ENCODE data around the gene ZNF469.

Gene ZNF469

DNA sequence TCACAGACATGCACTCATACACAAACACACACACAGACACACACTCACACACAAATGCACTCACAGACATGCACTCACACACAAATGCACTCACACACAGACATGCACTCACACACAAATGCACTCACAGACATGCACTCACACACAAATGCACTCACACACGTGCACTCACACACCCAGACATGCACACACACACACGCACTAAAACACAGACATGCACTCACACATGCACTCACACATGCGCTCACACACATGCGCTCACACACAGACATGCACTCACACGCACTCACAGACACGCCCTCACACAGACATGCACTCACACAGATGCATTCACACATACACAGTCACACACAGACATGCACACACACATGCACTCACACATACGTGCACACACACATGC, 2.7 kb upstream of the ZNF469 start:
- no peak for DNase-seq

DNA sequence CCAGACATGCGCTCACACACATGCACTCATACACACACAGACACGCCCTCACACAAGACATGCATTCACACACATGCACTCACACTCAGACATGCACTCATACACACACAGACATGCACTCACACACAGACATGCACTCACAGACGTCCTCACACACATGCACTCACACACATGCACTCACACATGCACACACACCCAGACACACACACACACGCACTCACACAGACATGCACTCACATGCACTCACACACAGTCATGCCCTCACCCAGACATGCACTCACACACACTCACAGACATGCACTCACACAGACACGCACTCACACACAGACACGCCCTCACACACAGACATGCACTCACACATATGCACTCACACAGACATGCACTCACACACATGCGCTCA, 2.1 kb upstream of the ZNF469 start:
- no peak for DNase-seq

GRCh38 chr16:88381820-88382451, 823 bp upstream of the ZNF469 start:
- DNase-seq: no peak

GRCh38 chr16:88383401-88384221, 852 bp downstream of the ZNF469 start:
- DNase-seq: peak; percentile 50

- DNase-seq: no peak
Measured at GRCh38 chr16:88384222-88385111, 1.7 kb downstream of the ZNF469 start.

GRCh38 chr16:88385112-88385594, 2.4 kb downstream of the ZNF469 start:
- DNase-seq: no peak

DNA sequence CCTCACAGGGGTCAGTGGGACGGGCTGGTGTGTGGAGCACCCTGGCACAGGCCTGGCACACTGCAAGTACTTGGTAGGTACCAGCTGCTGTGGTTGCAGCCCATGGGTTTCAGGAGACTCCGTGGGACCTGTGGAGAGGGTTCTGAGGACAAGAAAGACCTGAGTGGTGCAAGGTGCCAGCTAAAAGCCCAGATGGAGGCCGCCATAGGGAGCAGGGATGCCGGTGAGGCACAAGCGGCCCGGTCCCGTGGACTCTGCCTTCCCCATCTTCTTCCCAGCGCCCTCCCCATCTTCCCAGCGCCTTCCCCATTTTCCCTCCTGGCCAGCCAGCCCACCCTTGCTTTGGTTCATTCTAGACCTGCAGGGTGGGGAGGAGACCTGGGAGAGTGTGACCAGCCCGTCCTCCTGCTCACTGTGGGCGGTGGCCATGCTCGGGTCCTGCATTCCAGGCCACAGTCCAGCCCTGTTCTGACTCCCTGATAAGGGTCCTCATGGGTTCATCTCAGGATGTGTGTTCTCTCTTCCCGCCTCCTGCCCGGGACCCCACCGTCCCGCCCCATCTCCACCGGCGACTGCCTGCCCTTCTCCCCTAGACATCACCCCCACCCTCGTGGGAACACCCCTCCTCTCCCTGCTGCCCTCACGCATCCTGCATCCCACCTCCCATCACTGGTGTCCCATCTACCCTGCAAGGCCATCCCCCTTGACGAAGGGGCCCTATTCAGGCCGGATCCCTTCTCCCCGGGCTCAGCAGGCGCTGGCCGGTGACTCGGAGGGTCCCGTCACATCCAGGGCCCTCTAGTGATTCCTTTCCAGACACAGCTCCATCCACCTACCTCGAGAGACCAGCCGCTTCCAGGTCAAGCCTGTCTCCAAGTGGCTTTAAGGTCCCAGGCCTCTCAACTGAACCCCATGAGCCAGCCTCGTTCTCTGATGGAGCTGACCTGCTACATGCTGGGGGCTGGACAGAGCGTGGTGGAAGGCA, 3.4 kb downstream of the ZNF469 start:
- no peak for DNase-seq

DNA sequence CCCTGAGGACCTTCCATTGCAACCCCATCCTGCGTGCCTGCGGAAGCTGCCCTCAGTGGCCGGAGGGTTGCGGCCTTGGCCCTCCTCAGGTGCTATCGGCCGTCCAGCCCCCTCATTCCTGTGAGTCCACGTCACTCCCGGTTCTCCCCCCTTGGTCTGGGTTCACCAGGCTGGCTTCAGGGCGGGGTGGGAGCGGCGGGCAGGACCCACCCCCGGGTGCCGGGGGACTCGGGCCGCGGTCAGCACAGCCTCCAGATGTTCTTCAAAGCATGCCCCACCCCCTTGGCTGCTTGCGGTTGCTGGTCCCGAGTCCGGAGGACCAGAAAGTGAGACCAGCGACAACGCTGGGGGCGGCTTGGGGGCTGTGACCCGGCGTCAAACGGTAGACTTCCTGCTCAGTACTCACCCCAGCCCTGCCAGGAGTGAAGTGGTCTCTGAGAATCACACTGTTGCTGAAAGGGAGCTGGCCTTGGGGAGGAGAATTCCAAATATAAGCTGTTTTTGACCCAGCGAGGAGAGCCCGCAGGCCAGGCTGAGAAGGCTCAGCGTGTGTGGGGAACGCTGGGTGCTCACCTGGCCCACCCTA, 4.5 kb downstream of the ZNF469 start:
- no peak for DNase-seq

DNA sequence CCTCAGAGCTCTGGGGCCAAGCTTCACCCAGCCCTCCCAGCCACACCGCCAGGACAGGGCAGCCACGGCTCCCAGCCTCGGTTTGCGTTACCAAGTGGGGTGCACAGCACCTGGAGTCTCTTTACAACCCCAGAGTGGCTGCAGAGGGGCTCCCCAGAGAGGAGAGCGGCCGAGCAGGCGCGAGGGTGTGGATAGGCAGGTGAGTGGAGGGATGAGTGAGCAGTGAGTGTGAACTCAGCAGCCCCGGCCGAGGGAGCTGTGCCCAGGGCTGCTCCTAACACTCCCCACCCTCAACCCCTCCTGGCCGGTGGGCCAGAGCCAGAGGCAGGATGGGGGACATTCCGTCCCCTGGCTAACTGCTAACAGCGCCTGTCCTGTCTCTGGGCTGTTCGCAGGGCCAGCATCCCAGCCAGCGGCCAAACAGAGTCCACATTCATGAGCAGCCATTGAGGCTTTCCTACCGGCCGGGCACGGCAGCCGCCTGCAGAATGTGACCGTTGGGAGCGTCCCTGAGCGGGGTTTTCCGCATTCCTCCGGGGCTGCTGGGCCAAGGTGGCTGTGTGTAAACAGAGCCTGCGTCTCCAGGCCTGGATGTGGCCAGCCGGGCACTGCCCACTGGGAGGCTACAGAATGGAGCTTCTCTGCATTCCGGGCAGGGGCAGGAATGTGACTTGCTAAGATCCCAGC, 5.3 kb downstream of the ZNF469 start:
- no peak for DNase-seq

- DNase-seq: no peak
Measured at GRCh38 chr16:88389191-88389590, 6.4 kb downstream of the ZNF469 start.

DNA sequence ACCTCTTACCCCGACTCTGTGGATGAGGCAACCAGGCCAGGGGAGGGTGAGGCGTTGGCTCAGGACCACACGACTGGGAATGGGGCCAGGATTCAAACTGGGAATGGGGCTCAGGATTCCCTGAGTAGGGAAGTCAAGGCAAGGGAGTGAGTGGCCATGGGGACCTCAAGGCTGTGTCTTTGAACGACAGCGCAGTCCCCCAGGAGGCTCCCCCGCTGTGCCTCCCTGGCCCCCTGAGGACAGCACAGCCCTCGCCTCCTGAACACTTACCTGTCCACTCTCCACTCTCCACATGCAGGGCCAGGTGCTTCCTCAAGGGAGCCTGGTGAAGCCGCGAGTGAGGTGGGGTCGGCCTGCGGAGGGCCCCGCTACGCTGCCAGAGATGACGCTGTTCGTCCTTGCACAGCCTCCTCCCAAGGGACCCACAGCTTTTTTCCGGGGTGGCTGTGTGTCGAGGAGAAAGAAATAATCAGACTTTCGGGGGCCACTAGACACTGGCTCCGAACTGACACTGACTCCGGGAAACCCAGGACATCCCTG, 6.9 kb downstream of the ZNF469 start:
- no peak for DNase-seq

GRCh38 chr16:88390265-88390664, 7.5 kb downstream of the ZNF469 start:
- no peak for DNase-seq

- no peak for DNase-seq
Measured at GRCh38 chr16:88390735-88391134, 8.0 kb downstream of the ZNF469 start.

DNA sequence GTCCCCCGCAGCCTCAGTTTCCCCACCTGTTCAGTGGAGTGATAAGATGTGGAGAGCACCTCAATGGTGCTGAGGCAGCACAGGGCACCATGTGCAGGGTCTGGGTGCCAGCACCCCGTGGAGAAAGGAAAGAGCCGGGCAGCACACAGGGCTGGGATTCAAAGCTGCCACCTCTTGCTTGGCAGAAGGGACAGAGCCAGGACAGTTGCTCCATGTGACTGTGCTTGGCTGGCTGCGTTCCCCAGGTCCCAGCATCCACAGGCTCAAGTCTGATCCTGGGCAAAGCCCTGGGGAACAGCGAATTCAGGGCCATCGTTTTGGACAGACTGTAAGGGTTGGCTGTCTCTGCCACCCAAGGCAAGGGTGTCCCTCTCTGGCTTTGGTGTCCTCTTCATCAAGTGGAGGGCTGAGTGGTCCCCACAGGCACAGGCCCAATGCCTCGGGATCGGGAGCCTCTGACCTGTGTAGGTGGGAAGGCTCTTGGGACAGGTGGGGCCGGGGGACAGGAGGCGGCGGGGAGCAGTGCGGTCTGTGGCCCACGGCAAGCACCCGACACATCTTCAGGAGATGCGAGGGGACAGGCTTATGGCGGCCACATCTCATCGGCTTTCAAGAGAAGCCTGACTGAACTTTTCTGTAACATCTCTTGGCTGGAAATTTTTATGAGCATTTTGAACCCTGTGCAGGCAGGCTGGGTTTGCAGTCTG, 8.5 kb downstream of the ZNF469 start:
- no peak for DNase-seq

DNA sequence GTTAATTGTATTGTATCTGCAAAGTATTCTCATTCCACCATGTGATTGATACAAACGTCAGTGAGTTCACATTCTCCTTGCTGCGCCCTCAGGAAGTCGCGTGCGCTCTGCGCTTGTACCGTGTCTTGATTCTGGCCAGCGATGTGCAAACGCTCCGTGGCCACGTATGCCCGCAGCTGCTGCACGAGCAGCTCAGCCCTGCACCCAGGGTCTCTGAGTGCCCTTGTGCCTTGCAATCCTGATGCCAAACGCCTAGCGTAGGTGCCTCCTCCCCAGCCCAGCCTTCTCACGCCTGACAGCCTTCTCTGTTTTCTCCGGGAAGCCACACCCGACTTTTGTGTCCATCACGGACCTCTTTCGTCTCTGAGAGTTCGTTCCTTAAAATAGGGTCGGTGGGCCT, 9.4 kb downstream of the ZNF469 start:
- no peak for DNase-seq

GRCh38 chr16:88392616-88393015, 9.9 kb downstream of the ZNF469 start:
- DNase-seq: no peak

DNA sequence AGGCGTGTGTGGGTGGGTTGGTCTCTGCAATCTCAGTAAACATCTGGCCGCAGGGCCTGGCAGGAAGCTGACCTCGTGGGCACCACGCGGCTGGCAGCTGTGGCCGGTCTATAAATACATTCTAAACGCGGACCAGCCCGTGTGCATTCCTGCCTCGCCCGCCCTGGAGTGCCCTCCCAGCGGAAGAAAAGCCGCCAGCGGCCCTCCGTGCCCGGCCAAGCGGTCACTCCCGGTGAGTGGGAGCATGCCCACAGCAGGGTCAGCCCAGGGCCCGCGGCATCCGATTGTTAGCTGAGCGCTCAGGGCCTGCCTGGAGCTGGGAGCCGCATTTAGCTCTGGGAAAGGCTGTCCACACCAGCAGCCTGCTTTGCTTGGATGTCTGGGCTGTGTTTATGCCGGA, 10.3 kb downstream of the ZNF469 start:
- no peak for DNase-seq

DNA sequence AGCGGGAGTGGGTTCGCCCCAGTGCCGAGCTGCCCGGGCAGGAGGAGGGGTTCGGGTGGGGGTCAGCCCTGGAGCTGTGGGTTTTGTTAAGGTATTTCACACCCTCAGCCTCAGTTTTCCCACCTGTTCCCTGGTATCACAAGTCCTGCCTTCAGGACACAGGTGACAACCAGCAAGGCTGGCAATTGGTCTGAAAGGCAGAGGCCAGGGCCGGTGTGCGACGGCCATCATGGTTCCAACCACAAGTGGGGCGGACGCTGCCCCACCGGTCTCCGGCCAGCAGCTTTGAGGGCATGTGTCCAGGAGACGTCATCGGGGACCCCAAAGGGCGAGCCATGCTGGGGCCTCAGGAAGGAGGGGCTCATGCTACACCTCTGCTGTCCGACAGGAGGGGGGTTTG, 10.8 kb downstream of the ZNF469 start:
- DNase-seq: no peak

- DNase-seq: no peak
Measured at GRCh38 chr16:88394426-88394825, 11.7 kb downstream of the ZNF469 start.
